Activated CD4-positive, CD25-positive, alpha-beta regulatory T cell treated with anti-CD3 and anti-CD28 coated beads, Interleukin-2, amount 50 U/mL, for 16 hours (primary cell): Measurements from ENCODE around the gene GPR17.

Experiments
- DNase-seq: peaks from one replicate; pipeline ENCODE4 v3.0.0-alpha.2; 2020; ENCODE audit warnings: low read depth, low spot score

The GPR17 gene

DNA sequence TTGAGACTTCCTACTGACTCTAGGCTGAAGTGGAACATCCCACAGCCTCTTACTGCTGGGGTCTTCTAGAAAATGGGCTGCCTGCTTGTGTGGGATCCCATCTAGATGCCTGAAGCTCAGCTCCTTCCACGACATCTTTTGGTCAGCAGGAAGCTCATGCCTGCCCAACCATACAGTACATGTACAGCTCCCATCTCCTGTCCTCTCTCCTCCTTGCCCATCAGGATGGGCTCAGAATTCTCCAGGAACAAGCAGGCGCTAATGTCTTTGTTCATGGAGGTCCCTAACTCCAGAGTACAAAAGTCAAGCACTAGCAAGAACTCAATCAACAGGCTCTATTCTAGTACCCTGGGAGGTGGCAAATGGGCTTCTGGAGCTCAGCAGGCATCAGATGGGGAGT lies 31.7 kb upstream of the GPR17 start:
- DNase-seq, result no peak

DNA sequence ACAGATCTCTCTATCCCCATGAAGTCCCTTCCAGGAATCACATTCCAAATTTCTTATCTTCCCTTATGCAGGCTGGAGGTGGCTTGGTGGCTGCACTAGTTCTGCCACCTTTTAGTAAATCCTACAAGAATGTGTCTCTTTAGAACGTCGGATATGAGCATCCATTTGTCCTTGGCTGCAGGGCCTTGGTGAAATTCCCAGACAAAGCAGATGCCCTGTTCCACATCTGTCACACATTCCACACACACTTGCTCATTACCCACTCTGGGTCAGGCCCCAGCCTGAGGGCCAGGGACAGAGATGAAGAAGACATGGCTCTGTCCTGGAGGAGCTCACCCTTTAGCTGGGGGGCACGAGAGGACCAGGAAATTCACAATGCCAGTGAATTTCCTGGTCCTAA lies 31.2 kb upstream of the GPR17 start:
- DNase-seq, result no peak

DNA sequence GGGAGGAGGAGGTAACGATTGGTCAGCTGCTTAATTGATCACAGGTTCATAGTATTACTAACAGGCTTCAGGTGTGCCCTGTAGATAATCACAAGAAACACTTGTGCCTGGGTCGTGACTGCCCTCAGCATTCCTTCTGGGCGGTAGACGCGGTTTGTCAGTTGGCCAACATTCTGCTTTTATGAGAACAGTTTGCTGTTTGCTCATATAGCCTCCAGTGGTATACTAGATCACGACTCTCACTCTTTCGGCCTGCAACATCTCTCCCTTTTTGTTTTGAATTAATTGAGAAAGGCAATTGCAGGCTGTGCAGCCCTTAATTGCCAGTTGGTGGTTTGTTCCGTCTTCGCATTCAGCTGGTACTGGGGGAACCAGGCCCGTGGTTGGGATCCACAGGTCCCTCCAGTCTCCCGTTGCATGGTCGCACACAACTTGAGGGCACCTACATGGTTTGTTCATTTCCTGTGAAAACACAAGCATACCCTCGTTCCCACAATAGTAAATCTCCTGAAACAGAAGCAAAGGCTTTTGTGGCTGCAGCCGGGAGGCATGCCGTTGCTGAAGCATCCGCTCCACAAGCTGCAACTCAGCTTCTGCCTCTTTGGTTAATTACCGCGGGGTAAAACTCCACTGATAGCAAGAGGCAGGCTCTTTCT lies 30.3 kb upstream of the GPR17 start:
- no peak for DNase-seq

DNA sequence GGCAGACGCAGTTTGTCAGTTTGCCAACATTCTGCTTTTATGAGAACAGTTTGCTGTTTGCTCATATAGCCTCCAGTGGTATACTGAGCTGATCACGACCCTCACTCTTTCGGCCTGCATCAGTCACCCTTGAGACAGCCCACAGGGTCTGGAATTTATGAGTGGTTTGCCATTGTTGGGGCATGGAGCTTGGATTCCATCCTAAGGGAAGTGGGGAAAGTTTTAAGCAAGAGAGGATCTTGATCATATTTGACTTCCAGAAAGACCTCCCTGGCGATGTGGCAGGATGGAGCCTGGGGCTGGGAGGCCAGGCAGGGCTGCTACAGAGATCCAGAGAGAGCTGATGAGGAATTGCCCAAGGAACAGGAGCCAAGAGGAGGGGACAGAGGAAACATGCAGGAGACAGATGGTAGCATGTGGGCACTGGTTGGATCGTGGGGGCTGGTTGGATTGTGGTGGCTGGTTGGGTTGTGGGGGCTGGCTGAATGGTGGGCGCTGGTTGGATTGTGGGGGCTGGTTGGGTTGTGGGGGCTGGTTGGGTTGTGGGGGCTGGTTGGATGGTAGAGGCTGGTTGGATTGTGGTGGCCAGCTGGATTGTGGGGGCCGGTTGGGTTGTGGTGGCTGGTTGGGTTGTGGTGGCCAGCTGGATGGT lies 27.3 kb upstream of the GPR17 start:
- DNase-seq, result no peak

DNA sequence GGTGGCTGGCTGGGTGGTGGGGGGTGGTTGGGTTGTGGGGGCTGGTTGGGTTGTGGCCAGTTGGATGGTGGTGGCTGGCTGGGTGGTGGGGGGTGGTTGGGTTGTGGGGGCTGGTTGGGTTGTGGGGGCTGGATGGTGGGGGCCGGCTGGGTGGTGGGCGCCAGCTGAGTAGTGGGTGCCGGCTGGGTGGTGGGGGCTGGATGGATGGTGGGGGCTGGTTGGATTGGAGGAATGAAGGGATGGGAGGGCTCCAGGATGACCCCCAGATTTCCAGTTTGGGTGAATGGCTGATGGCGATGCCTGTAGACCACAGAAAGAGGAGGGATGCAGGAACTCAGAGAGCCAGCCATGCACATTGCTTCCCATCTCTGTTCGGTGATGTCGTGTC lies 26.8 kb upstream of the GPR17 start:
- no peak for DNase-seq

DNA sequence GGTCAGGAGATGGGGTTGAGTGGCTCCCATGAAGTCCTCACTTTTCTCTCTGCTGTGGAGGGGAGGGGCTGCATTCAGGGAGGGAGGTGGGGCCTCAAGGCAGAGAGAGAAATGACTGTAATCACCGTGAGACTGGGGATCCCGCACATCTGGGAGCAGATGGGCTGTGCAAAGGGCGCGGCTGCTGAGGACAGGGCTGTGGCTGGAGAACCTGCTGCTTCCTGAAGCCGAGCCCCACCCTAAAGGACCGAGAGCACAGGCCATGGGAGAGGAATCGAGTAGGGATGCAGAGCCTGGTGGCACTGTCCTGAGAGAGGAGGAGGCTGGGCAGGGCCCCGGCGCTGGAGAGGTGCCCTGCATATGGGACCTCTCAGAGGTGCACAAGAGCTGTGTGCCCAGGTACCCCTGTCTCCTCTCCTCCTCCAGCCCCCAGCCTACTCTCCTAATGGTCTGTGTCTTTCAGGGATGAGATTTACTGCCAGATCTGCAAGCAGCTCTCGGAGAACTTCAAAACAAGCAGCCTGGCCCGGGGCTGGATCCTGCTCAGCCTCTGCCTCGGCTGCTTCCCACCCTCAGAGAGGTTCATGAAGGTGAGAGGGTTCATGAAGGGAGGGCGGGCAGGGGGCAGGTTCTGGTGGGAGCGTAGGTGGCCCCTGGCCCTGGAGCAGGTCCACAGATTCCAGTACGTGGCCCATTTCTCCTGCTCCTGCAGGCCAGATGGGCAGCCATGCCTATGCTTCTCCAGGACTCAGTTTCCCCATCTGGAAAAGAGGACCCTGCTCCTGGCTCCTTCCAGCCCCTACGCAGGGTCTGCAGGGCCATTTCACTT lies 25.9 kb upstream of the GPR17 start:
- DNase-seq, result no peak

DNA sequence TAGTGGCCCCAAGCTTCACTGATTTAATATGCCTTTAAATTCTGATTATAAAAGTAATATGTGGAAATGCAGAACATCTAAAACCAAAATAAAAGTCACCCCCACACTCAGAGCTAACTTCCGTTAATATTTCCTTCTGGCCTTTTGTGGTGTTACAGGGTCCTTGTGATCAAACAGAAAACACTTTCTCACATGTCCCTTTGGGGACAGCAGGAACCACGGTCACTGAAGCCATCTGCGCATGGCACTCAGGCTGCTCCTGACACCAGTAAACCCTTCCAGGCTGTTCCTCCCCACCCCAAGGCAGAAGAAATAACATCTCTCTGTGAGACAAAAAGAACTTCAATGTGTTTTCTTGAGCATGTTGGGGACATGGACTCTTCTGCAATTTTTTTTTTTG lies 25.1 kb upstream of the GPR17 start:
- no peak for DNase-seq

DNA sequence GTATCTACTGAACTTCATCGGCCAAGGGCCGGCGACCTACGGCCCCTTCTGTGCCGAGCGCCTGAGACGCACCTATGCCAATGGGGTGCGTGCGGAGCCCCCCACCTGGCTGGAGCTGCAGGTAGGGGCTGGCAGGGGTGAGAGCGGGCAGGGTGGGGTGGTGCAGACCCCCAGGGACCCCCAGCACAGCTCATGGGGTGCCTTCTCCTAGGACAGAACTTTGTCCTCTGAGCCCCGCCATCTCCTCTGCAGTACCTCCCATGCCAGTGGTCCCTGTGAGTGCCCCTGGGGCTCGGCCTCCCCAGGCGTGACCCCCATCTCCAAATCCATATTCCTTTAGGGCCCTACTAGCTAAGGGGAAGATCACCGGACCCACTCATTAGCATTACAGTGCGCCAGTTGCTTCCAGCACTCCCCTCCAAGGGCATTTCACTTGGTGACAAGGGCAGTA lies 23.9 kb upstream of the GPR17 start:
- DNase-seq, result no peak

DNA sequence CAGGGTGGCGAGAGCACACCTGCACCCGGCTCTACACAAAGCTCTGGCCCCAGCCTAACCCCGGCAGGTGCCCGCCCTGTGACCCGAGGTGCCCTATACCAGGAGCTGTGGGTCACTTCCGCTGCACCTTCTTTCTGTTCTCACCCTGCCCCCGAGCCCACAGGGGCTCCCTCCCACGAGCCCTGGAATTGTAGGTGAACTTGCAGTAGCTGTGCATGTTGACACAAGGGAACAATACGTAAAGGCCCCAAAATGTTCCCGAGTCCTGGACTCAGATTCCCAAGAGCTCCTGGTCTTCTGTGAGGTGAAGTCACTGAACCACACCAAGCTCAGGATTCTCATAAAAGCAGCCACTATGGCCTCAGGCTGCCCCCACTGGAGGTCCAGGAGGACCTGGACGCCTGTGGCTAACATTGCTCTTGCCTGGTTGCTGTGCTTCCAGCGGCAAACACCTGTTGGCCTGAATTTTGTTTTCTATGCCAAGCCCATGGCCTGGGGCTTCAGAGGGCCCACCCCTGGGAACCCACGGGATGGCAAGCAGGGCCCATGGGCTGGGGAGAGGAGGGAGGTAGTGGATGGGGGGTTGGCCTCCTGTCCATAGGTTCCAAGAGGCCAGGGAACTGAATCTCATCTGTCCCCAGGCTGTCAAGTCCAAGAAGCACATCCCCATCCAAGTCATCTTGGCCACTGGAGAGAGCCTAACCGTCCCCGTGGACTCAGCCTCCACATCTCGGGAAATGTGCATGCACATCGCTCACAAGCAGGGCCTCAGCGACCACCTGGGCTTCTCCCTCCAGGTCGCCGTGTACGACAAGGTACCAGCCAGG lies 23.2 kb upstream of the GPR17 start:
- no peak for DNase-seq

DNA sequence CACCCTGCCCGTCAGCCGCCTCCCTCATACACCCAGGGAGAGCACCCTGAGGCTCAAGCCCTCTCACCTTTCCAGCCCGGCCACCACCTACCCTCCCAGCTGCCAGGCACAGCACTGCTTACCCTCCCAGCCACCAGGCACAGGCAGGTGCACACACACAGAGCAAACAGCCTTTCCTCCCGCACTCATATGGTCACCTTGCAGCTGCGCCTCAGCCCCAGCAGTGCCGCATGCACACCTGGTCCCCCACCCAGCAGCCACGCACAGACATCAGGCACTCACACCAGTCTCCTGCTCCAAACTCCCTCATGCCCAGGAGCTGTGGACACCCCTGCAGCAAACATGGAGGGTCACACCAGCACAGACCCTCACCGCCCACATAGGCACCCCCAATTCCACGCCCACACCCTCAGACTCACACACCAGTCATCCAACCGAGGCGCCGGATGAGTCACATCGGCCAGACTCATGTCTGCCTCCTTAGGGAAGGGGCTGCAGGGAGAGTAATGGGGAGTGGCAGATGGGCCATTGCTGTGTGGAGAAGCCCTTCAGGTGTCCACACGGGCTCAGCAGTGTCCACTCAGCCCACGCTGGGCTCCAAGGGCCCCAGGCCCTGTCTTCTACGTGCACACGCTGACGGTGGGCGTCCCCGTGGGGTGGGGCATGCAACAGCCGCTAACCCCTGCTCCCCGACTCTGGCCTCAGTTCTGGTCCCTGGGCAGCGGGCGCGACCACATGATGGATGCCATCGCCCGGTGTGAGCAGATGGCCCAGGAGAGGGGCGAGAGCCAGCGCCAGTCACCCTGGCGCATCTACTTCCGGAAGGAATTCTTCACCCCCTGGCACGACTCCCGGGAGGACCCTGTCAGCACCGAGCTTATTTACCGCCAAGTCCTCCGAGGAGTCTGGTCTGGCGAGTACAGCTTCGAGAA lies 22.3 kb upstream of the GPR17 start:
- no peak for DNase-seq

DNA sequence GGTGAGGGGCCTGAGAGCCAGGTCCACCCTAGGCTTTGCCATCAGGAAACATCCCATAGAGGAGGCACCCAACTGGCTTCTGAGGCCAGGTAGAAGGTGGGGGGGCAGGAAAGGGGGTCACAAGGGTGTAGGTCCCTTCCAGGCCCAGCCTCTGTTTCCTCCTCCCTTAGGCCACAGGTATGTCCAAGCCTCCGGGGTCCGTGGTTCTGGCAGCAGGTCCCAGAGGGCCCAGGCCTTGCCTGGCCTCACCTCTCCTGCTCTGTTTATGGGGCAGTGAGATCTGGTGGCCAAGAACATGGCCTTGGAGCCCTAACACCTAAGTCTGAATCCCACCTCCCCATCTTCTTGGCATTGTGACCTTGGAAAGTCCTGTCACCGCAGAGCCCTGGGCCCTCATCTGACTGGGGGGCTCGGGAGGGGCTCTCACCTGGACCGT lies 21.6 kb upstream of the GPR17 start:
- no peak for DNase-seq

DNA sequence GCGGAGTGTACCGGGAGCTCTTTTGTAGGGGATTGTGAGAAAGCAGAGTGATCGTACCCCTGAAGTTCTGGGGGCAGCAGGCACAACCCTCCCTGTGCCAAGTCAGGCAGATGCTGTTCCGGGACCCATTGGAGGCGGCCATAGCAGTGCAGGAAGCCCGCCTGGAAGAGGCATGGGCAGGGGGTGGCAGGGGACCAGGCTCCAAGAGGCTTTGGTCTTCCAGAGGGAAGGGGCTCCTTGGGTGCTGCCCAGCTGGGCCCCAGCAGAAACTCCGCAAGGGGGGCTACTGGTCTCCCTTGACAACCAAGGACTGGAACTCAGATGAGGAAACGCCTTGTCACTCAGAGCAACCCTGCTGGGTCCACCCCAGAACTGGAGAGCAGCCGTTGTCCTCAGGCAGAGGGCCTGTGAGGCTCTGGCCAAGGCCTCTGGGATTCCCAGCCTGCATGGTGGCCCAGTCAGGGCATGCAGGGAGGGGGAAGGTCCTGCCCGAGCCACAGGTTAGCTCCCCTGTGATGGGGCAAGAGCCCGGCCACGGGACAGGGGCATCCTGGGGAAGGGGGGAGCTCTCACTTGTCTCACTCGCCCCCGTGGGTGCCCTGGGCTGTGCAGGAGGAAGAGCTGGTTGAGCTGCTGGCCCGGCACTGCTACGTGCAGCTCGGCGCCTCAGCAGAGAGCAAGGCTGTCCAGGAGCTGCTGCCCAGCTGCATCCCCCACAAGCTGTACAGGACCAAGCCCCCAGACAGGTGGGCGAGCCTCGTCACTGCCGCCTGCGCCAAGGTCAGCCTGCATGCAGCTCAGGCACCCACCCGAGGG lies 21.0 kb upstream of the GPR17 start:
- DNase-seq, result no peak

DNA sequence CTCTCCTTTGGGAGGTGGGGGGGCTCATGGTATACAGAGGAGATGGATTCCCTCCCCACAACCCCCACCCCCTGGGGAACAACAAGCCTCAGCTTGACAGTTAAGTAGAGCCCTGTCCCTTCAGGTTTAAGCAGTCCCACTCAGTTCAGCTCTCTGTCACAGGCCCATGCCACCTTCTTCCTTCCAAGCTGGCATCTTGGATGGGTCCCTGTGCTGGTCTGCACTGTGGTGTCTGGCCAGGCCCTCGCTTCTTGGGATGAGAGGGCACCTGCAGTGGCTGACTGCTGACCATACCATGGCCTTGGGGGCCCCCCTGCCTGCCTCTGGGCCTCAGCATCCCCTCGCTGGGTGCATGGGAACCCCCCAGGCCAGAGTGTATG lies 20.4 kb upstream of the GPR17 start:
- DNase-seq, result no peak

DNA sequence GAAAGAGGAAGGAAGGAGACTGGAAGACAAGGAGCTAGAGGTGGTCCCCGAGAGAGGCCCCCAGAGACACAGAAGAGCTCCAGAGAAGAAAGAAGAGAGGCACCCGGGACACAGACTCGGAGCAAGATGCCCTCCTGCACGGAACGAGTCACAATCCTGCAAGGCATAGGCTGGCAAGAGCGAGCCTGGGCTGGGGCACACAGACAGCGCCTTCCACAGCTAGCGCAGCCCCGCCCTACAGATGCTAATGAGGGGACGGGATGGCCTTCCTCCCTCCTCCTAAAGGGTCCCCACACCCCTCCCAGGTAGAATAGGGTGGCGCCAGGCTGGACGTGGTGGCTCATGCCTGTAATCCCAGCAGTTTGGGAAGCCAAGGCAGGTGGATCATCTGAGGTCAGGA lies 19.8 kb upstream of the GPR17 start:
- DNase-seq, result no peak

DNA sequence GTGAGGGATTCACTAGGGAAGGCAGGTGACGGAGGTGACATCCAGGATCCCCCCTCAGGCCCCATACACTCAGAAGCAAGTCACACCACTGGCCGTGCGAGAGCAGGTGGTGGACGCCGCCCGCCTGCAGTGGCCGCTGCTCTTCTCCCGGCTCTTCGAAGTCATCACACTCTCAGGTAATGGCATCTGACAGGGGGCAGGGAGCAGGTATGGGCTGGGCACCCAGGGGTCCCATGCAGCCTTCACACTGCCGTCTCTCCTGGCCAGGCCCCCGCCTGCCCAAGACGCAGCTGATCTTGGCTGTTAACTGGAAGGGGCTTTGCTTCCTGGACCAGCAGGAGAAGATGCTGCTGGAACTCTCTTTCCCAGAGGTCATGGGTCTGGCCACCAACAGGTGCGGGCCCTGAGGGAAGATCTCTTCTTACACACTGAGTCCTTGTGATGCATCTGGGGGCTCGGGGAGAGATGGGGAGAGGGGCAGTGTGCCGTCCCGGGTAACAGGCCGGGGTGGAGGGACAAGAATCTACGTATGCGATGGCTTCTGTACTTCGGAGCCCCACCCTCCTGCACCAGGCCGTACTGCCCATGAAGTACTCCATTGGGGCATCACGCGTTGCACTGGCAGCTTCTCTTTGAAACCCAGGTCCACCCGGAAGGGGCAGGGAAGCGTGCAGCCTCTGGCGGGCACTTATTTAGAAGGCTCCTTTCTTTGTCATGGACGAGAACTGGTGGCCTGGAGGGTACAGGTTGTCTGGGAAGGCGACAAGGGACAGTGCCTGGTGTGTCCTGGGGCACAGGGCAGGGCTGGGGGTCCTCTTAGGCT lies 18.8 kb upstream of the GPR17 start:
- no peak for DNase-seq

DNA sequence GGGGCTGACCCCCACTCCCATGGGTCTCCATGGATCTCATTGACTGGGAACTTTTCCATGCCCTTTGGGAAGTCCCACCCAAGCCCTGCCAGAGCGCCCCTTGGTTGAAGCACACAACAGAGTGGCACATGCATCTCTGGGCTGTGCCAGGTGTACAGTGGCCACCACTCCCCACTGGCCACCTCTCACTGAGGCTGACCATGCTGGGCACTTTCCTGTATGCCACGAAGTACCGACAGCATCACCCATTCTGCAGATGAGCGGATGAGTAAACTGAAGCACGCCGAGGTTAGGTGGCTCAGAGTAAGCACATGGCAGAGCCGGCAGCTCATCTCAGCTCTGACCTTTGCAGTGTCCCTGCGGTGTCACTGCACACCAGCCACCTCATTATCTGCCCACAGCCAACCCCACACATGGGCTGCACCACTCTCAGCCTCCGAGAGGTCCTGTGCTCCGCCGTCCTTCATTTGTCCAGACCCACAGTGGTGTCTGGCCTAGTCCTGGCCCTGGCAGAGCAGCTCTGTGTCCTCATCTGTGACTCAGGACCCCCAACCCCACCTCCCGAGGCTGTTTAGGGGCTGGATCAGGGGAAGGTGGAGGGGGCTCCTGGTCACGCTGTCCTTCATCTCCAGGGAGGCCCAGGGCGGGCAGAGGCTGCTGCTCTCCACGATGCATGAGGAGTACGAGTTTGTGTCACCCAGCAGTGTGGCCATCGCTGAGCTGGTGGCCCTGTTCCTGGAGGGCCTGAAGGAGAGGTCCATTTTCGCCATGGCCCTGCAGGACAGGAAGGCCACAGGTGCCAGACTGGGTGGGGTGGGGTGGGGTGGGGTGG lies 18.0 kb upstream of the GPR17 start:
- no peak for DNase-seq

DNA sequence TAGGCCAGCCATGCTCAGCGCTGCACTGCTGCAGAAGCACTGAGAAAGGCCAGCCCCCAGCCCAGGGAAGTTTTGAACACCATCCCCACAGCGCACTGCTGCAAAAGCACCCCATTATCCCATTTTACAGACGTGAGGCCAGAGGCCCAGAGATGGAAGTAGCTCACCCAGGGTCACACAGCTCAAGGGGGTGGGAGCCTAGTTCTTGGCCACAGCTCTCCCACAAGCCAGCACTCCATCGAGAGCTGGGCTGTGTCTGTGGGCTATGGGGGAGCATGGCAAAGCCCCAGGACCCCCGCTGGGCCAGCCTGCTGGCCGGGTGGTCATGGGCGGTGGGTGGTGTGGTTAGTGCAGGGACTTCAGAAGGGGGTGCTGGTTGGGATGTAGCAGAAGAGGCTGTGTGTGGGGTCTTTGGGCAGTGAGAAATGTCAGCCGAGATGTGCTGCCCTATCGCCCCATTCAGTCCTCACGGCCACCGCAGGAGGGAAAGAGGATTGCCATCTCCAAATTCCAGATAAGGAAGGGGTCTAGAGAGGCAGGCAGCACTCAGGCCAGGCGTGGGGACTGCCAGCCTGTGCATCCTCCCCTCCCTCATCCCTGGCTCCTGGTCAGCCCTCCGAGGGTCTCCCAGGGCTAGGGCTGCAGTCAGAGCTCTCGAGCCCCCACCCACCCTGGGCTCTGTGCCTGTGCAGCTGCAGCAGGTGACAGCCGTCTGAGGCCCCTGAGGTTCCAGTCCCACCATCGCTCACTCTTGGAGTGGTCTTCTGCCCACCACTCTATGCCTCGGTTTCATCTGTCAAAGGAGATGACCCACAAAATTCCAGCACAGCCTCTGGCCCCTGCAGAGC lies 17.0 kb upstream of the GPR17 start:
- no peak for DNase-seq
